Prostate gland (tissue), 2 donors: Measurements from ENCODE around the gene SPARC. TPM values are rescaled to one million over a fixed set of nuclear protein-coding genes. Genes with fewer than 3 reads are reported as not detected.

ENCODE experiments used
- DNase-seq: peaks from one replicate; pipeline ENCODE4 v3.0.0-alpha.2; 2019; ENCODE audit warnings: low spot score
- H3K27ac ChIP-seq, 2 donors: fragments of 200-600 bp; sonication (generic); 2 replicates each; pipeline ENCODE4 v1.5.1; 2017 to 2019
- H3K27me3 ChIP-seq: fragments of 200-600 bp; sonication (generic); replicated peaks from 2 replicates; pipeline ENCODE4 v1.5.1; 2019; ENCODE audit not compliant: insufficient read depth
- H3K36me3 ChIP-seq, 2 donors: fragments of 200-600 bp; sonication (generic); 1 replicate in 1 of 2; 2 replicates in 1 of 2; pipeline versions ENCODE4 v1.5.1 to v1.8.1; 2017 to 2019
- H3K4me1 ChIP-seq: fragments of 200-600 bp; sonication (generic); replicated peaks from 2 replicates; pipeline ENCODE4 v1.5.1; 2019
- H3K4me3 ChIP-seq, 2 donors: fragments of 200-600 bp; sonication (generic); 2 replicates each; pipeline ENCODE4 v1.5.1; 2017 to 2019
- H3K9me3 ChIP-seq: fragments of 200-600 bp; sonication (generic); 2 replicates; pipeline ENCODE4 v1.5.1; 2017
- CTCF ChIP-seq, 4 experiments: fragments of 200-600 bp in 2 of 4; fragments of 450-650 bp in 2 of 4; sonication (generic) in 2 of 4; IDR thresholded peaks; 1 replicate in 3 of 4; 2 replicates in 1 of 4; pipeline ENCODE4 v1.5.1; 2016 to 2019; ENCODE audit warnings: antibody characterized with exemption in 4 of 4, mild to moderate bottlenecking in 2 of 4, moderate library complexity in 2 of 4
- POLR2A ChIP-seq: fragments of 450-650 bp; IDR thresholded peaks from one replicate; pipeline ENCODE4 v1.6.1; 2016; ENCODE audit warnings: antibody characterized with exemption, mild to moderate bottlenecking
- POLR2AphosphoS5 ChIP-seq: sonication (generic); formaldehyde crosslinking; IDR thresholded peaks from one replicate; pipeline ENCODE4 v1.6.1; 2017; ENCODE audit warnings: antibody characterized with exemption
- WGBS: methylation state at CpG from one replicate; pipeline ENCODE4 v1.1.5; 2018; 5-methylcytosine and 5-hydroxymethylcytosine counted together
- intact Hi-C: fragments of 100-400 bp; cut with DNase I; formaldehyde crosslinking; loops from one replicate; pipeline ENCODE4 v1.14.2; 2022
- total RNA-seq, 2 donors: library from RNA; depleted of rRNA; stranded (reverse); fragments of >200 nt; gene quantifications; one replicate each; pipeline ENCODE4 v1.1.0, GENCODE V29; 2016

Gene SPARC
- total RNA-seq, 2 donors from 2014 or later = 101 to 2,249 TPM

GRCh38 chr5:151719228-151720000 is 32.7 kb upstream of the SPARC start:
- no peaks in the 10 kb centered on the region for H3K9me3 ChIP-seq
- H3K27me3 ChIP-seq = no peaks in the 10 kb centered on the region
- no peak overlapping the region for H3K27ac ChIP-seq
- WGBS = 77% methylated on average over 6 of the region's 6 CpGs
- TF ChIP-seq POLR2AphosphoS5 (no peak), CTCF (IDR thresholded peaks at IDR 0.05) (peak in 3 of 4 experiments; percentile 30 to 44 (median 40)), POLR2A (no peak)
- intact Hi-C loops = loop anchor here (2.0 kb wide), 1 partner anchor 57 kb away; no protein-coding TSS in a partner anchor
- H3K36me3 ChIP-seq = no peaks in the 10 kb centered on the region
- no peaks in the 10 kb centered on the region for H3K4me1 ChIP-seq
- no peak for DNase-seq
- H3K4me3 ChIP-seq = no peak overlapping the region

- no peak for DNase-seq
These were observed 31.9 kb upstream of the SPARC start for GRCh38 chr5:151718646-151719045.

GRCh38 chr5:151718153-151718552 is 31.4 kb upstream of the SPARC start:
- no peak for DNase-seq
- intact Hi-C loops = loop anchor here (2.0 kb wide), 1 partner anchor 55 kb away; no protein-coding TSS in a partner anchor
- Histone ChIP-seq H3K9me3 (no peaks in the 10 kb centered on the region), H3K36me3 (no peaks in the 10 kb centered on the region), H3K4me3 (no peak overlapping the region), H3K4me1 (no peaks in the 10 kb centered on the region), H3K27me3 (no peaks in the 10 kb centered on the region), H3K27ac (no peak overlapping the region)
- TF ChIP-seq CTCF (IDR thresholded peaks at IDR 0.05) = no peak
- no peak for TF ChIP-seq POLR2AphosphoS5
- TF ChIP-seq POLR2A = no peak
- WGBS = 39% methylated on average over 2 of the region's 2 CpGs

More at GRCh38 chr5:151718646-151719045, 31.9 kb upstream of the SPARC start:
- no peak overlapping the region for H3K27ac ChIP-seq
- H3K4me1 ChIP-seq = no peaks in the 10 kb centered on the region
- intact Hi-C loops = loop anchor here (2.0 kb wide), 1 partner anchor 56 kb away; no protein-coding TSS in a partner anchor
- H3K4me3 ChIP-seq = no peak overlapping the region
- no peaks in the 10 kb centered on the region for H3K36me3 ChIP-seq
- 36% methylated on average over 3 of the region's 3 CpGs for WGBS
- no peaks in the 10 kb centered on the region for H3K27me3 ChIP-seq
- no peaks in the 10 kb centered on the region for H3K9me3 ChIP-seq
- TF ChIP-seq CTCF (IDR thresholded peaks at IDR 0.05) (no peak), POLR2A (no peak), POLR2AphosphoS5 (no peak)

GRCh38 chr5:151717416-151717815 is 30.7 kb upstream of the SPARC start:
- no peaks in the 10 kb centered on the region for H3K9me3 ChIP-seq
- TF ChIP-seq POLR2AphosphoS5 = no peak
- TF ChIP-seq POLR2A = no peak
- no peak for TF ChIP-seq CTCF (IDR thresholded peaks at IDR 0.05)
- no peak overlapping the region for H3K4me3 ChIP-seq
- no peaks in the 10 kb centered on the region for H3K4me1 ChIP-seq
- 74% methylated on average over 3 of the region's 3 CpGs for WGBS
- no peak overlapping the region for H3K27ac ChIP-seq
- H3K36me3 ChIP-seq = no peaks in the 10 kb centered on the region
- DNase-seq = no peak
- no peaks in the 10 kb centered on the region for H3K27me3 ChIP-seq
- intact Hi-C loops = no loop called here
